Astrocyte (in vitro differentiated cells and primary cell): ENCODE measurements around the gene UBXN2A. TPM values are rescaled to one million over a fixed set of nuclear protein-coding genes. Genes with fewer than 3 reads are reported as not detected.
"Not testable (repeated sequence)": the region's sequence is repeated elsewhere in the genome, so short reads cannot be mapped to it uniquely, and the experiment has no call there.

Experiments
- DNase-seq: peaks from one replicate; pipeline ENCODE4 v3.0.0-alpha.2; 2010; ENCODE audit warnings: low read depth
- FAIRE-seq: peaks from 2 replicates; lab custom pipeline; 2011; peaks lifted over from hg19 to GRCh38; lab: Jason Lieb, UNC
- H2AFZ ChIP-seq: 2 replicates; pipeline ENCODE4 v1.6.0; 2012; ENCODE audit warnings: low read depth, low read length, inconsistent platforms
- H3K27ac ChIP-seq: 2 replicates; pipeline ENCODE4 v1.5.1; 2011; ENCODE audit warnings: low read depth, low read length, inconsistent platforms
- H3K27me3 ChIP-seq: 2 replicates; pipeline ENCODE4 v1.6.0; 2011; ENCODE audit warnings: low read length, inconsistent platforms; ENCODE audit not compliant: insufficient read depth
- H3K36me3 ChIP-seq: 2 replicates; pipeline ENCODE4 v1.5.1; 2011; ENCODE audit warnings: low read length, inconsistent platforms; ENCODE audit not compliant: insufficient read depth
- H3K4me1 ChIP-seq: 2 replicates; pipeline ENCODE4 v1.5.1; 2011; ENCODE audit warnings: low read length, inconsistent platforms; ENCODE audit not compliant: insufficient read depth
- H3K4me2 ChIP-seq: 2 replicates; pipeline ENCODE4 v1.6.0; 2012; ENCODE audit warnings: low read length, inconsistent platforms
- H3K4me3 ChIP-seq: 2 replicates; pipeline ENCODE4 v1.5.1; 2011; ENCODE audit warnings: low read depth, mild to moderate bottlenecking, low read length, inconsistent platforms; ENCODE audit not compliant: insufficient read depth
- H3K79me2 ChIP-seq: 2 replicates; pipeline ENCODE4 v1.6.0; 2012; ENCODE audit warnings: mild to moderate bottlenecking, low read length, inconsistent platforms; ENCODE audit not compliant: insufficient read depth
- H3K9ac ChIP-seq: 2 replicates; pipeline ENCODE4 v1.6.0; 2012; ENCODE audit warnings: mild to moderate bottlenecking, low read length, inconsistent platforms
- H3K9me3 ChIP-seq: 2 replicates; pipeline ENCODE4 v1.5.1; 2012; ENCODE audit warnings: low read depth, mild to moderate bottlenecking, low read length, inconsistent platforms; ENCODE audit not compliant: insufficient read depth
- H4K20me1 ChIP-seq: 2 replicates; pipeline ENCODE4 v1.6.0; 2012; ENCODE audit warnings: low read length, inconsistent platforms; ENCODE audit not compliant: insufficient read depth
- H3K27ac Mint-ChIP-seq: one replicate; pipeline ENCODE4 v1.8.0; 2021; ENCODE audit warnings: mild to moderate bottlenecking, mixed read lengths; ENCODE audit not compliant: unreplicated experiment
- H3K27me3 Mint-ChIP-seq: one replicate; pipeline ENCODE4 v1.8.0; 2021; ENCODE audit warnings: low read depth, mixed read lengths; ENCODE audit not compliant: unreplicated experiment
- H3K36me3 Mint-ChIP-seq: one replicate; pipeline ENCODE4 v1.8.0; 2021; ENCODE audit warnings: low read depth, mixed read lengths; ENCODE audit not compliant: unreplicated experiment
- H3K4me1 Mint-ChIP-seq: one replicate; pipeline ENCODE4 v1.8.0; 2021; ENCODE audit warnings: low read depth, mixed read lengths; ENCODE audit not compliant: unreplicated experiment
- H3K4me3 Mint-ChIP-seq: one replicate; pipeline ENCODE4 v1.8.0; 2021; ENCODE audit warnings: mild to moderate bottlenecking, moderate library complexity, mixed read lengths; ENCODE audit not compliant: unreplicated experiment
- H3K9me3 Mint-ChIP-seq: one replicate; pipeline ENCODE4 v1.8.0; 2021; ENCODE audit warnings: mild to moderate bottlenecking, mixed read lengths; ENCODE audit not compliant: unreplicated experiment
- CTCF ChIP-seq: IDR thresholded peaks from 2 replicates; pipeline ENCODE4 v1.5.1; 2011; ENCODE audit warnings: low read depth, mild to moderate bottlenecking, inconsistent platforms, low read length, moderate library complexity; ENCODE audit not compliant: insufficient read depth
- EZH2 ChIP-seq: IDR thresholded peaks from 2 replicates; pipeline ENCODE4 v1.6.1; 2012; ENCODE audit warnings: mild to moderate bottlenecking, low read length, inconsistent platforms; ENCODE audit not compliant: insufficient read depth
- total RNA-seq: library from RNA; stranded (reverse); gene quantifications from 2 replicates; pipeline ENCODE4 v1.2.1, GENCODE V29; 2021

The UBXN2A gene
- total RNA-seq, 1 donor from 2014 or later, result 22.2 TPM

GRCh38 chr2:23947350-23947749 lies 7.1 kb downstream of the UBXN2A start:
- no peak overlapping the region for H3K4me3 ChIP-seq
- H3K9ac ChIP-seq, result no peak overlapping the region
- no peaks in the 10 kb centered on the region for H3K36me3 Mint-ChIP-seq
- peaks cover 59% of the 10 kb centered on the region for H3K79me2 ChIP-seq
- TF ChIP-seq CTCF, result no peak
- TF ChIP-seq EZH2, result no peak
- no peaks in the 10 kb centered on the region for H3K27me3 ChIP-seq
- no peak overlapping the region for H3K4me3 Mint-ChIP-seq
- H3K36me3 ChIP-seq, result no peaks in the 10 kb centered on the region
- peaks cover 11% of the 10 kb centered on the region for H4K20me1 ChIP-seq
- peaks cover 16% of the 10 kb centered on the region for H3K4me1 Mint-ChIP-seq
- DNase-seq, result no peak
- no peak for FAIRE-seq
- no peaks in the 10 kb centered on the region for H3K27me3 Mint-ChIP-seq
- H3K9me3 ChIP-seq, result no peaks in the 10 kb centered on the region
- H3K4me1 ChIP-seq, result no peaks in the 10 kb centered on the region
- H3K9me3 Mint-ChIP-seq, result no peaks in the 10 kb centered on the region
- H3K4me2 ChIP-seq, result no peak overlapping the region
- H3K27ac ChIP-seq, result no peak overlapping the region
- H3K27ac Mint-ChIP-seq, result no peak overlapping the region
- no peak overlapping the region for H2AFZ ChIP-seq

- H3K4me2 ChIP-seq, H3K27ac Mint-ChIP-seq, H3K4me3 ChIP-seq, FAIRE-seq, H3K27me3 Mint-ChIP-seq, H3K4me1 ChIP-seq, H3K4me3 Mint-ChIP-seq, H2AFZ ChIP-seq, H3K9me3 Mint-ChIP-seq, H3K36me3 Mint-ChIP-seq, H3K9ac ChIP-seq, DNase-seq, H3K9me3 ChIP-seq, H3K4me1 Mint-ChIP-seq, H4K20me1 ChIP-seq, H3K36me3 ChIP-seq, H3K27me3 ChIP-seq, H3K27ac ChIP-seq: not testable (repeated sequence)
- H3K79me2 ChIP-seq, result peaks cover 23% of the 10 kb centered on the region
Measured at GRCh38 chr2:23952558-23952957, 12.3 kb downstream of the UBXN2A start.

GRCh38 chr2:23953625-23954024 lies 13.4 kb downstream of the UBXN2A start:
- Histone ChIP-seq H3K9me3 (no peaks in the 10 kb centered on the region), H3K27me3 (no peaks in the 10 kb centered on the region), H3K27ac (no peak overlapping the region), H4K20me1 (peaks cover 7% of the 10 kb centered on the region), H3K4me2 (no peak overlapping the region), H3K4me1 (no peaks in the 10 kb centered on the region), H2AFZ (no peak overlapping the region), H3K9ac (no peak overlapping the region), H3K4me3 (no peak overlapping the region), H3K36me3 (no peaks in the 10 kb centered on the region), H3K79me2 (peaks cover 20% of the 10 kb centered on the region)
- FAIRE-seq (no peak), DNase-seq (no peak)
- Mint-ChIP-seq H3K36me3 (no peaks in the 10 kb centered on the region), H3K4me1 (no peaks in the 10 kb centered on the region), H3K27ac (no peak overlapping the region), H3K27me3 (no peaks in the 10 kb centered on the region), H3K4me3 (no peak overlapping the region), H3K9me3 (no peaks in the 10 kb centered on the region)
- TF ChIP-seq CTCF (no peak), EZH2 (no peak)
